GM12801 (cell line): Measurements from ENCODE around the gene SASH1.

Experiments
- TF ChIP-seq, protein P1 (sequence below): IDR thresholded peaks from one replicate; pipeline ENCODE4 v1.5.1; 2011; ENCODE audit warnings: control low read depth; ENCODE audit not compliant: insufficient read length; ENCODE audit errors: extremely low read depth

SASH1 gene

DNA sequence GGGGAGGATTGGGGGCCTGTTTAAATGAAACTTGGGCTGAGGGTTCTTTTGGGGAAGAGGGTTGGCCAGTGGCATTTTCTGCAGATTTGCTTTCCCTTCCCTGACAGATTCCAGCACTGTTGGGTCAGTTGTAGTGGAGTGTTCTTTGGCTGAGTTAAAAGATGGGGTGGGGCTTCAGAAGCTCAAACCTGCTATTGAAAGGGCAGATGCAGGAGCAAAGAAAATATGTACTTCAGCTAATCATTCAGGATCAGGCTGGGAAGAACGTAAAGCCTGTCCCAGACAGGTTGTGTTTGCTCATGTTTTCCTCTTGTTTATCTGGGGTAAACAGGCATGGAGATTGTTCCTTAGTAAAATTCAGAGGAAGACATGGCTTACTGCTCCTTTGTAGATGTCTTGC, 2.5 kb downstream of the SASH1 start:
- TF ChIP-seq, protein P1, sequence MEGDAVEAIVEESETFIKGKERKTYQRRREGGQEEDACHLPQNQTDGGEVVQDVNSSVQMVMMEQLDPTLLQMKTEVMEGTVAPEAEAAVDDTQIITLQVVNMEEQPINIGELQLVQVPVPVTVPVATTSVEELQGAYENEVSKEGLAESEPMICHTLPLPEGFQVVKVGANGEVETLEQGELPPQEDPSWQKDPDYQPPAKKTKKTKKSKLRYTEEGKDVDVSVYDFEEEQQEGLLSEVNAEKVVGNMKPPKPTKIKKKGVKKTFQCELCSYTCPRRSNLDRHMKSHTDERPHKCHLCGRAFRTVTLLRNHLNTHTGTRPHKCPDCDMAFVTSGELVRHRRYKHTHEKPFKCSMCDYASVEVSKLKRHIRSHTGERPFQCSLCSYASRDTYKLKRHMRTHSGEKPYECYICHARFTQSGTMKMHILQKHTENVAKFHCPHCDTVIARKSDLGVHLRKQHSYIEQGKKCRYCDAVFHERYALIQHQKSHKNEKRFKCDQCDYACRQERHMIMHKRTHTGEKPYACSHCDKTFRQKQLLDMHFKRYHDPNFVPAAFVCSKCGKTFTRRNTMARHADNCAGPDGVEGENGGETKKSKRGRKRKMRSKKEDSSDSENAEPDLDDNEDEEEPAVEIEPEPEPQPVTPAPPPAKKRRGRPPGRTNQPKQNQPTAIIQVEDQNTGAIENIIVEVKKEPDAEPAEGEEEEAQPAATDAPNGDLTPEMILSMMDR = no peak

DNA sequence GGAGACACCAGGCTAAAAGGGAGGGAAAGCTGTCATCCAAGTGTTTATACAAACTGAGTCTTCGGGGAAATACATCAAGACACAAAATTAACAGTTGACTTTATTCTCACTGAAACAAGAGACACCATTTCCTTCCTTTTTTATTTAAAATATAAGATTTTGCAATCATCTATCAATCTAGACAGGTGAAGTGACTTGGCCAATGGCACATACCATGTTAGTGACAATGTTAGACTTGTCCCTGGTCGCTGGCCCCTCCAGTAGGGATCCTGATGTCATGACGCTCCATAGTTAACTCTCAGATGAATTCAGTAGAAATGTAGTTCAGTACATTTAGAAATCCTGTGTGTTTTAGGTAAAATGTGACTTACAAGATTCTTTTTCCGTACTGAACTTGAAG, 2.9 kb downstream of the SASH1 start:
- TF ChIP-seq, protein P1 = no peak

DNA sequence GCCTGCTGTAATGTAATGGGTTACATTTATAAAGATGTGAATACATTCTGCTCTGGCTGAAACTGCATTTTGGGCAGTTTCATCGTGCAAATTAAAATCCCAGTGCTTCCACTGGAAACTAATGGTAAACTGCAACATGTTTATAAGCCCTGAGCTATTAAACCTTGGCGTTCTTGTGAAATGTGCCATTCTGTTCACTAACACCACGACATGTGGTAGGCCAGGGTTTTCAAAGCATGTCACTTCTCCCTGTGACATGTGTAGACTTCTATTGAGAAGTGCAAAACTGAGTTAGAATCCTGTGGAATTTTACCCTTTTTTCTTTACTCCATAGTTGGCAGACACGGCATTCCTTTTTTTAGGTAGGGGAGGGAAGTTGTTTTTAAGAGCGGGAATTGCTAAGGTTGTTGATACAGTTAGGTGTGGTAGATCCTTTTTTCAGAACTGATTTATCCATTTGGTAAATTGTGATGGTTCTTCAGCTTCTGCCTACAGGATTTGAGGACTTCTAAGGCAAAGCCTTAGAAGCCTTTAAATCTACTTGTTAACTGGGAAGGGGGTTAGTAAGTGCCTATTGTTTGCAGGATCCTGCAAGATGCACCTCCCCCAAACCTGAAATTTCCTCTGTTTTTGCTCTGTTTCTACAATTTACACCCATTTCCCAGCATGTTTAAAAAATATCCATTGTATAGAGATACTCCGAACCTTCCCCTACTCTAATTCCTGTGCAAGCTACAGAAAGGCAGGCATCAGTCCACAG, 4.2 kb downstream of the SASH1 start:
- TF ChIP-seq, protein P1 = no peak

DNA sequence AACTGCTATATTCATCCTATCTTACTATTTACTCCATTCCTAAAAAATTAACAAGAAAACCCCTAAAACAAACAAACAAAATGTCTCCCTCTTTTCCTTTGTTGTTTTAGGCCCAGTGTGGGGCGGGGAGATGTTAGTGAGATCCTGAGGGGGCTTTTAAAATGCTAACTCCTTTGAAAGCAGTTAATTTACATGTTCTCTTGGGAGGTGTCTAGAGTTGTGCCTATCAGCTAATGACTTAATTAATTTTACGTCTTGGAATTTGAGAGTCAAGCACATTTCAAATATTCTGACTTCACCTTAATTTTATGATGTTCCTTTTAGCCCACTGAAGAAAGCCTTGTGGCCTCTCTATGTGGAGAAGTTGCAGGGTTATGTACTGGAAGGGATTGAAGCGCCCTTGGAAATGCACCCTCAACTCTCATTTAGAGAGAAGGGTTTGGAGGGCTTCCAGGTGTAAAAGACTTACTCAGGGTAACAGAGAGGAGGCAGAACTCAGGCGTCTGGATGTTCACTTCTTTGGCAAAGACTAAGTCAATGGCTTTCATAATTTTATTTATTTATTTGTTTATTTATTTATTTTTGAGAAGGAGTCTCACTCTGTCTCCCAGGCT, 4.9 kb downstream of the SASH1 start:
- TF ChIP-seq, protein P1 = no peak

DNA sequence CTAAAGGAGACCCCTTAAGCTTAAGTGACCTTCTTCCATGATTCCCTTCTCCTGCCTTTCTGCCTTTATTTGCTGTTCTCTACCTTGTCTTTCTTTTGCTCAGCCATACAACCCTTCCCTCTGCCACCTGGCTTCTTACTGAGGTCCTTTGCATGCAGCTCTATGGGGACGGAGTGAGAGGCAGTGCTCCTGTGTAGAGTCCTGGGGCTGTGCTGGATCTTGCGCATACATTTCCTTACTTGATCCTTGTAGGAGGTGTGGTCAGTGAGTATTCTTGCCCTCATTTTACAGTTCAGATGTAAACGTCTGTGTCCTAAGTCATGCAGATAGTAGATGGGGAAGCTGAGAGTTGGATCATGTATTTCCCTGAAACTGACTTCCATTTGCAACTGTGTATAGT, 5.7 kb downstream of the SASH1 start:
- TF ChIP-seq, protein P1 = no peak

DNA sequence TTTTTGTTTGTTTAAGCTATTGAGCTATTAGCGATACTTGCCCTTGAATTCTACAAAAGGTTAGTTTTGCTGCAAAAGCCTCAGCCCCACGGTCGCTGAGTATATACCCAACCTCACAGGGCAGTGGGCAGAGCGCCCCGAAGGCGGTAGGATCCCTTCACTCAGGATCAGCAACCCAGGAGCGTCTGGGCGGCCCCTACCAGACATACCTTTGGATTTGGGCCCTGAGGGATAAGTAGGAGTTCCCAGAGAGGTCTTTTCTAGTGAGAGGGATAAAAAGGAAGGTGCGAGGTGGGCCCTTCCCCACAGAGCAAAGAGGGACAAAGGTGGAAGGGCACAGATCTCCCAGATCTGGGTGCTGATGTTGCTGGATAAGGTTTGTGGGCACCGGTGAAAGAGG, 6.1 kb downstream of the SASH1 start:
- TF ChIP-seq, protein P1 = no peak

DNA sequence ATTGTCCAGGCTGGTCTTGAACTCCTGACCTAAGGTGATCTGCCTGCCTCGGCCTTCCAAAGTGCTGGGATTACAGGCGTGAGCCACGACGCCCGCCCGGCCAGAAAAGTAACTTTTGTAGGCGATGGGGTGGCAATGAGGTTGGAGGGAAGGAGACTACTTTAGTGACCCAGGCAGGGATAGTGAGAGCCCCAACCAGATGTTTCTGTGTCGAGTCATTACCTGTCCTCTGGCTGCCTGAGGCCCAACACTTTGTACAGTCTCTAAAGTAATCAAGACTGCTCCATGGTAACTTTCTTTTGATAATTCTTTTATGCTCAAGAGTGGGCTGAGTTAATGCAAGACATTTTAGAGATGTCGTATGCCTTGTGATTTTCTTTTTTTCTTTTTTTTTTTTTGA, 6.8 kb downstream of the SASH1 start:
- TF ChIP-seq, protein P1 = no peak
